ENCODE measurements around the gene CEP126.

DNA sequence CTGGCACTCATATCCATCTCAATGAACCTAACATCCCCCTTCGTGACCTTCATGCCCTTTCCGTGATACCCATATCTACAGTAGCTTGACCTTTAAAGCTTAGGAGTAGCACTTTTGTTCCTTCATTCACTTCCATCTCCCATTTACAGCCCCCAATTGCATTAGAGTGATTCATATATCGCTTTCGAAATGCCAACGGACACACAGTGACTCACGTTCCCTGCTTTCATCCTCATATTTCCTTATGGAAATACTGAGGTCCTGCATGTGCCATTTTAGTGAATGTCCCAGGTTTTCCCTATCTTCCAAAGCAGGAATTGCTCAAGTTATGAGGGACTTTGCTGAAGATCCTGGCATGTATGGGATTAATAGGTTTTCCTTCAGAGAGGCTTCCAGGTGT is 44.3 kb upstream of the CEP126 start:
- TF ChIP-seq, protein P1, sequence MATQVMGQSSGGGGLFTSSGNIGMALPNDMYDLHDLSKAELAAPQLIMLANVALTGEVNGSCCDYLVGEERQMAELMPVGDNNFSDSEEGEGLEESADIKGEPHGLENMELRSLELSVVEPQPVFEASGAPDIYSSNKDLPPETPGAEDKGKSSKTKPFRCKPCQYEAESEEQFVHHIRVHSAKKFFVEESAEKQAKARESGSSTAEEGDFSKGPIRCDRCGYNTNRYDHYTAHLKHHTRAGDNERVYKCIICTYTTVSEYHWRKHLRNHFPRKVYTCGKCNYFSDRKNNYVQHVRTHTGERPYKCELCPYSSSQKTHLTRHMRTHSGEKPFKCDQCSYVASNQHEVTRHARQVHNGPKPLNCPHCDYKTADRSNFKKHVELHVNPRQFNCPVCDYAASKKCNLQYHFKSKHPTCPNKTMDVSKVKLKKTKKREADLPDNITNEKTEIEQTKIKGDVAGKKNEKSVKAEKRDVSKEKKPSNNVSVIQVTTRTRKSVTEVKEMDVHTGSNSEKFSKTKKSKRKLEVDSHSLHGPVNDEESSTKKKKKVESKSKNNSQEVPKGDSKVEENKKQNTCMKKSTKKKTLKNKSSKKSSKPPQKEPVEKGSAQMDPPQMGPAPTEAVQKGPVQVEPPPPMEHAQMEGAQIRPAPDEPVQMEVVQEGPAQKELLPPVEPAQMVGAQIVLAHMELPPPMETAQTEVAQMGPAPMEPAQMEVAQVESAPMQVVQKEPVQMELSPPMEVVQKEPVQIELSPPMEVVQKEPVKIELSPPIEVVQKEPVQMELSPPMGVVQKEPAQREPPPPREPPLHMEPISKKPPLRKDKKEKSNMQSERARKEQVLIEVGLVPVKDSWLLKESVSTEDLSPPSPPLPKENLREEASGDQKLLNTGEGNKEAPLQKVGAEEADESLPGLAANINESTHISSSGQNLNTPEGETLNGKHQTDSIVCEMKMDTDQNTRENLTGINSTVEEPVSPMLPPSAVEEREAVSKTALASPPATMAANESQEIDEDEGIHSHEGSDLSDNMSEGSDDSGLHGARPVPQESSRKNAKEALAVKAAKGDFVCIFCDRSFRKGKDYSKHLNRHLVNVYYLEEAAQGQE (IDR thresholded peaks at IDR 0.05; ENCODE audit: insufficient replicate concordance, low read depth), result no peak
- TF ChIP-seq, protein P2, sequence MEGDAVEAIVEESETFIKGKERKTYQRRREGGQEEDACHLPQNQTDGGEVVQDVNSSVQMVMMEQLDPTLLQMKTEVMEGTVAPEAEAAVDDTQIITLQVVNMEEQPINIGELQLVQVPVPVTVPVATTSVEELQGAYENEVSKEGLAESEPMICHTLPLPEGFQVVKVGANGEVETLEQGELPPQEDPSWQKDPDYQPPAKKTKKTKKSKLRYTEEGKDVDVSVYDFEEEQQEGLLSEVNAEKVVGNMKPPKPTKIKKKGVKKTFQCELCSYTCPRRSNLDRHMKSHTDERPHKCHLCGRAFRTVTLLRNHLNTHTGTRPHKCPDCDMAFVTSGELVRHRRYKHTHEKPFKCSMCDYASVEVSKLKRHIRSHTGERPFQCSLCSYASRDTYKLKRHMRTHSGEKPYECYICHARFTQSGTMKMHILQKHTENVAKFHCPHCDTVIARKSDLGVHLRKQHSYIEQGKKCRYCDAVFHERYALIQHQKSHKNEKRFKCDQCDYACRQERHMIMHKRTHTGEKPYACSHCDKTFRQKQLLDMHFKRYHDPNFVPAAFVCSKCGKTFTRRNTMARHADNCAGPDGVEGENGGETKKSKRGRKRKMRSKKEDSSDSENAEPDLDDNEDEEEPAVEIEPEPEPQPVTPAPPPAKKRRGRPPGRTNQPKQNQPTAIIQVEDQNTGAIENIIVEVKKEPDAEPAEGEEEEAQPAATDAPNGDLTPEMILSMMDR (IDR thresholded peaks at IDR 0.05; ENCODE audit: insufficient read depth, low read length), result no peak
- TF ChIP-seq POLR2AphosphoS5 (IDR thresholded peaks at IDR 0.05; ENCODE audit: low read depth), result no peak
- TF ChIP-seq GABPA (IDR thresholded peaks at IDR 0.05; ENCODE audit: low read depth), result no peak

All from HL-60 (cell line).